Thyroid gland (tissue), 4 donors: ENCODE results near the gene PAAF1. TPM values are rescaled to one million over a fixed set of nuclear protein-coding genes. Genes with fewer than 3 reads are reported as not detected.

ENCODE experiments used
- DNase-seq, 2 donors: peaks; one replicate each; pipeline ENCODE4 v3.0.0-alpha.2; 2019
- H3K27ac ChIP-seq, 3 donors: fragments of 200-600 bp; sonication (generic); 1 replicate in 2 of 3; 2 replicates in 1 of 3; pipeline ENCODE4 v1.5.1; 2016 to 2019; ENCODE audit warnings: mild to moderate bottlenecking in 1 of 3, moderate library complexity in 1 of 3
- H3K27me3 ChIP-seq: fragments of 200-600 bp; sonication (generic); one replicate; pipeline ENCODE4 v1.5.1; 2019
- H3K36me3 ChIP-seq, 2 donors: fragments of 200-600 bp; sonication (generic); one replicate each; pipeline ENCODE4 v1.5.1; 2016 to 2019
- H3K4me1 ChIP-seq, 2 donors: fragments of 200-600 bp; sonication (generic); one replicate each; pipeline ENCODE4 v1.5.1; 2017 to 2019
- H3K4me3 ChIP-seq, 3 donors: fragments of 200-600 bp; sonication (generic); replicated peaks in 1 of 3; 1 replicate in 2 of 3; 2 replicates in 1 of 3; pipeline ENCODE4 v1.5.1; 2016; ENCODE audit warnings: mild to moderate bottlenecking in 1 of 3
- H3K9me3 ChIP-seq: fragments of 200-600 bp; sonication (generic); one replicate; pipeline ENCODE4 v1.5.1; 2017
- CTCF ChIP-seq, 6 experiments: fragments of 200-600 bp in 3 of 6; fragments of 450-650 bp in 3 of 6; sonication (generic) in 3 of 6; IDR thresholded peaks; one replicate each; pipeline ENCODE4 v1.5.1; 2016 to 2019; ENCODE audit warnings: antibody characterized with exemption in 6 of 6, mild to moderate bottlenecking in 2 of 6, inconsistent platforms in 1 of 6, moderate library complexity in 1 of 6
- POLR2A ChIP-seq, 2 donors: fragments of 450-650 bp; IDR thresholded peaks; one replicate each; pipeline ENCODE4 v1.6.1; 2017; ENCODE audit warnings: antibody characterized with exemption in 2 of 2, mild to moderate bottlenecking in 2 of 2, moderate library complexity in 1 of 2
- WGBS, 2 donors: methylation state at CpG; one replicate each; pipeline ENCODE4 v1.1.5; 2017; 5-methylcytosine and 5-hydroxymethylcytosine counted together
- intact Hi-C: fragments of 100-400 bp; cut with DNase I; formaldehyde crosslinking; loops from one replicate; pipeline ENCODE4 v1.15.1; 2023
- total RNA-seq, 4 donors: library from RNA; depleted of rRNA; stranded (reverse); fragments of >200 nt; gene quantifications; one replicate each; pipeline ENCODE4 v1.2.3, GENCODE V29; 2016

The PAAF1 gene
- total RNA-seq, 4 donors from 2014 or later = 10.0 to 23.3 (median 15.9) TPM

GRCh38 chr11:73869332-73869949 is 7.4 kb upstream of the PAAF1 start:
- H3K4me3 ChIP-seq = no peak overlapping the region
- no peaks in the 10 kb centered on the region for H3K27me3 ChIP-seq
- 17 to 38% methylated on average over 1 of the region's 1 CpG for WGBS, 2 donors
- peak; percentile 14 to 32 for DNase-seq
- intact Hi-C loops = no loop called here
- TF ChIP-seq CTCF (IDR thresholded peaks at IDR 0.05) (no peak), POLR2A (IDR thresholded peaks at IDR 0.05) (no peak)
- peak overlapping the region in 1 of 3 donors; percentile 15 for H3K27ac ChIP-seq
- H3K9me3 ChIP-seq = no peaks in the 10 kb centered on the region
- peaks cover 17 to 18% of the 10 kb centered on the region in 2 donors for H3K36me3 ChIP-seq
- H3K4me1 ChIP-seq = no peaks in the 10 kb centered on the region

GRCh38 chr11:73870261-73870660 is 6.5 kb upstream of the PAAF1 start:
- H3K4me3 ChIP-seq = no peak overlapping the region
- H3K36me3 ChIP-seq = peaks cover 14 to 15% of the 10 kb centered on the region in 2 donors
- peaks cover 0 to 2% of the 10 kb centered on the region in 2 donors for H3K4me1 ChIP-seq
- TF ChIP-seq POLR2A (IDR thresholded peaks at IDR 0.05) (no peak), CTCF (IDR thresholded peaks at IDR 0.05) (no peak)
- H3K27me3 ChIP-seq = no peaks in the 10 kb centered on the region
- 92% methylated on average over 3 of the region's 3 CpGs for WGBS, 2 donors
- no peak overlapping the region for H3K27ac ChIP-seq
- intact Hi-C loops = no loop called here
- H3K9me3 ChIP-seq = no peaks in the 10 kb centered on the region
- DNase-seq = no peak

DNA sequence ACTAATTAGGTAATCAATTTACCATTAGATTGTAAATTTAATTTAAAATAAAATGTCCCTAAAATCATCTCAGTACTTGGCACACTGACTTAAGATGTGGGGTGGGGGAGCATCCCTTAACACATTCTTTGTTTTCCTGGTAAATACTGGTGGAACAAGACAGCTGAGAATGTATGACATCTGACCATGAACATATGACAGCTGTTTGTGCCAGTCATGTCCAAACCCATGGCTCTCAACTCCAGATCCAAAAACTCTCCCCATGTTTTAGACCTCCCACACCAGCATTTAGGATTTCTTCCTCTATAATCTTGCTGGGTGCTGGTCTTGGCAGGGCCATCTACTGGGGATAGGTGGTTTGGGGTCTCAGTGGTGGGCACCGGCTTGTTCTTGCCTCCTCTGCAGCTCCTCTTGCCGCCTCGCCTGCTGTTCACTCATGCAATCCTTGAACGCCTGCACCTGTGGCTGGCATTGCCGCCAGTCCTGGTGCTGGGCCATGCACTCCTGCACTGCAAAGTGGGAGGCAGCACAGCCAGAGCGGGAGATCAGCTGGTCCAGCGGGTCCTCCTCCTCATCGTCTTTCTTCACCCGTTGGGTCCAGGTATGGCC is 3.9 kb upstream of the PAAF1 start:
- H3K9me3 ChIP-seq = no peaks in the 10 kb centered on the region
- intact Hi-C loops = no loop called here
- H3K27ac ChIP-seq = no peak overlapping the region
- TF ChIP-seq POLR2A (IDR thresholded peaks at IDR 0.05) (no peak), CTCF (IDR thresholded peaks at IDR 0.05) (no peak)
- no peaks in the 10 kb centered on the region for H3K27me3 ChIP-seq
- H3K4me1 ChIP-seq = peaks cover 12 to 14% of the 10 kb centered on the region in 2 donors
- DNase-seq = no peak
- H3K4me3 ChIP-seq = no peak overlapping the region
- 93 to 96% methylated on average over 9 of the region's 9 CpGs for WGBS, 2 donors
- peaks cover 14 to 15% of the 10 kb centered on the region in 2 donors for H3K36me3 ChIP-seq

GRCh38 chr11:73875380-73875779 is 1.4 kb upstream of the PAAF1 start:
- H3K9me3 ChIP-seq = no peaks in the 10 kb centered on the region
- no peak overlapping the region for H3K4me3 ChIP-seq
- 91 to 94% methylated on average over 1 of the region's 1 CpG for WGBS, 2 donors
- DNase-seq = no peak
- H3K27ac ChIP-seq = no peak overlapping the region
- TF ChIP-seq CTCF (IDR thresholded peaks at IDR 0.05) = no peak
- no peak for TF ChIP-seq POLR2A (IDR thresholded peaks at IDR 0.05)
- peaks cover 12 to 14% of the 10 kb centered on the region in 2 donors for H3K4me1 ChIP-seq
- no peaks in the 10 kb centered on the region for H3K27me3 ChIP-seq
- intact Hi-C loops = loop anchor here (5.0 kb wide), 1 partner anchor 88 kb away; the partner anchor contains the start of gene MRPL48
- H3K36me3 ChIP-seq = peaks cover 14 to 15% of the 10 kb centered on the region in 2 donors

DNA sequence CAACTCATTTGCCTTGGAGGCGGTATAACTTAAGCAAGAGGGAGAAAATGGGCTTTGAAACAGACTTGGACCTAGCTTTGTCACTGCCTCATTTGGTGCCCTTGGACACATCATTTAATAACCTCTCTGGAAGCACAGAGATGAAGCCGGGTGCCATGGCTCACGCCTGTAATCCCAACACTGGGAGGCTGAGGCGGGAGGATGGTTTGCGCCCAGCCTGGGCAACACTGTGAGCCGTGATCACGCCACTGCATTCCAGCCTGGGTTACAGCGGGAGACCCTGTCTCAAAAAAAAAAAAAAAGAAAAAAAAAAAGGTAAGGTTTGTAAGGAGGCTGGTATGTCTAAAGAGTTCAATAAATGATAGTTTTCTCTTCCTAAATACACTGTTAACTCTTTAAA is 959 bp upstream of the PAAF1 start:
- peak overlapping the region; percentile 62 to 72 (median 71) for H3K4me3 ChIP-seq
- H3K27me3 ChIP-seq = no peaks in the 10 kb centered on the region
- 27 to 41% methylated on average over 8 of the region's 8 CpGs for WGBS, 2 donors
- peaks cover 12 to 14% of the 10 kb centered on the region in 2 donors for H3K4me1 ChIP-seq
- intact Hi-C loops = loop anchor here (5.0 kb wide), 1 partner anchor 89 kb away; the partner anchor contains the start of gene MRPL48
- no peaks in the 10 kb centered on the region for H3K9me3 ChIP-seq
- no peak for TF ChIP-seq CTCF (IDR thresholded peaks at IDR 0.05)
- TF ChIP-seq POLR2A (IDR thresholded peaks at IDR 0.05) = no peak
- DNase-seq = no peak
- peak overlapping the region in 2 of 3 donors; percentile 55 to 74 for H3K27ac ChIP-seq
- H3K36me3 ChIP-seq = peaks cover 14 to 15% of the 10 kb centered on the region in 2 donors
